ENCODE measurements around the gene PRDM1.

The PRDM1 gene

DNA sequence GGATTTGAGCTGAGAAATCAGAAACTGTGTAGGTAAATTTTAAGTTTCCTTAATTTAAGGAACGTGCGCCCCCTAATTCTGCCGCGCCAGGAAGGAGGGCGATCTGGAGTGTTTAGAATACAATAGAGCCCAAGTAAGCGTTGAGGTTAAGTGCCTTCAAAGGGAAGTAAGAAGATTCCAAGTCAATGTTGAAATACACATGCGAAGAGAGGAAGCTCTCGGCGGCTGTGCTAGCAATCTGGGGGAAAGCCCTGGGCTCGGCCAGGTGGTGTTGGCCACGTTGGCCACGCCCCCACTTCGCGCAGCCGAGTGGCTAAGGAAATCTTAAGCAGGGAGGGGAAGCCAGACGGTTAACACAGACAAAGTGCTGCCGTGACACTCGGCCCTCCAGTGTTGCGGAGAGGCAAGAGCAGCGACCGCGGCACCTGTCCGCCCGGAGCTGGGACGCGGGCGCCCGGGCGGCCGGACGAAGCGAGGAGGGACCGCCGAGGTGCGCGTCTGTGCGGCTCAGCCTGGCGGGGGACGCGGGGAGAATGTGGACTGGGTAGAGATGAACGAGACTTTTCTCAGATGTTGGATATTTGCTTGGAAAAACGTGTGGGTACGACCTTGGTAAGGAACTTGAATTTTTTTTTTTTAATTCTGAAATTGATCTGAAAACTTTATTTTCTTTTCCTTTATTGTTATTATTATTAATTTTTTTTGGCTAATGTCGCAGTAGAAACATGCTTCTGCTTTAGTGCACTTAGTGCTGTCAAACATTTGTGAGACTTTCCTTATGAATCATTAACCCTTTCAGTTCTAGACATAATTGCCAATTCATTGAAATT is at the start of gene PRDM1:
Gene PRDM1, plus strand, starts transcription at position 353 of the 830 bp plus-strand sequence. Its CDS starts 218 bp downstream, at position 571.
- DNase-seq = peak; percentile 85

GRCh38 chr6:106037060-106037459 is 49.1 kb upstream of the PRDM1 start:
- DNase-seq = no peak

- DNase-seq = no peak
Observed at GRCh38 chr6:106039897-106040592, 46.1 kb upstream of the PRDM1 start.

- DNase-seq = no peak
Observed at GRCh38 chr6:106044151-106044550, 42.0 kb upstream of the PRDM1 start.

- no peak for DNase-seq
Observed at GRCh38 chr6:106045077-106045476, 41.1 kb upstream of the PRDM1 start.

GRCh38 chr6:106046116-106046853 is 39.9 kb upstream of the PRDM1 start:
- no peak for DNase-seq

DNA sequence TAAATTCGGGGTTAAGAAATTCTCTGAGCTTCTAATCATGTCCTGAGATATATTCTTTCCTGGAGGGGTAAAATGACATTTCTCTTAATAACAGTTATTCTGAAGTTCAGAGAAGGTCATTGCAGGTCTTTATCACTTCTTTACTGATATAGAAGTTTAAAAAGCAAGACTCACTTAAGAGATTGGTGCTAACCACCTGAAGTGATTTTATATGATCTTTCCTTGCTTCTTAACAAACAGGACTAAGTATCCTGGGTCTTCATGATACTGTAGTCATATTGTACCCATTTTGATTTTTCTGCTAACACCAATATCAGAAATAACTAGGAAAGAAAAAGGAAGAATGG is 39.3 kb upstream of the PRDM1 start:
- no peak for DNase-seq

GRCh38 chr6:106048336-106048735 is 37.8 kb upstream of the PRDM1 start:
- DNase-seq = no peak

DNA sequence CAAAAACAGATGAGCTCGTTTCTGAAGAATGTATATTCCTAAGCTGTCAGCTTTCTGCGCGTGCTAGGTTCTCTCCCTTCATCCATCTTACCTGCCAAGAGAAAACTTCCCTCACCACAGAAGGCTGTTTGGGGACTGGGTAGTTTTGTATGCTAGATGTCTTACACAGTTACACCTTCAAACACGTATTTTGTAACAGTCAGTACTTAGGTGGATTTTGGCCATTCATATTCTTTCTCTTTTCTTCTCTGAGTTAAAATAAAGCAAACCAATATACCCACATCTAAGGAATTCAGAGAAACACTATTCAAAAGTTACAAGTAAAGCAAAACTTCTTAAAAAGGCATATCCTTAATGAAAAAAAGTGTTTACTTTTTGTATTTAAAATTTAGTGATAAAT is 35.6 kb upstream of the PRDM1 start:
- DNase-seq = no peak

DNA sequence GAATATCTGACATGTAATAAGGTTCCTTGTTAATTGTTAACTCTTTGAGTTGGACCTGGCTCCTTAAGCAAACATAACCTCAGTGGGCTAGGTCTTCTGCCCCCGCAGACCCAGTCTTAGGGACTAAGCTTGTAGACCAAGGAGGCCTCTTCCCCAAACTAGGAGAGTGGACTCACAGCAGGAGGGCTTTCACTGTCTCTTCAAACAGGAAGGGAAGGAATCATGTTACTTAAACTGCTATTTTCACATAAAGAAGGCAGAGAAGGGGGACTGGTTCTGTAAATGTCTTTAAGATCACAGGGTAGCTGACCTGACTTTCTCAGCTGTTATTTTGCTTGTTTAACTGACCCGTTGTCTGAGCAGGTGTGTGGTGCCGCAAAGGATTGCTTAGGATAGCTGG is 34.9 kb upstream of the PRDM1 start:
- no peak for DNase-seq

- DNase-seq = no peak
Observed at GRCh38 chr6:106053484-106054205, 32.5 kb upstream of the PRDM1 start.

DNA sequence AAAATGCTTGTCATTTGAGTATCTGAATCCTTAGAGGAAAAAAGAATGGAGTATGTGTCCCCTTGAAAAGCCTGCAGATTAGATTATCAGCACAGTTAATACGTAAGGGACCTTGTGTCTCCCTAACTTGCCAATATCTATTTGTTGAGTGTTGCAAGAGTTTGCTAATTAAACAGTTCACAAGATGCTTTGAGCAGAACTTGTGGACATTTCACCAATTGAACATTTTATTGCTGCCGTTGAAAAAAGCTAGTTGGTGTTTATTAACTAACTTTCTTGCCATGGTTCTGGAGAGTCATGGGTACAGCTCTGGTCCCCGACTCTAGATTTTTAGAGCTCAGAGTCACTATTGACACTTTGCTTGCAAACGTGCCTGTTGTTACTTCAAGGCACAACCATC is 30.6 kb upstream of the PRDM1 start:
- no peak for DNase-seq

DNA sequence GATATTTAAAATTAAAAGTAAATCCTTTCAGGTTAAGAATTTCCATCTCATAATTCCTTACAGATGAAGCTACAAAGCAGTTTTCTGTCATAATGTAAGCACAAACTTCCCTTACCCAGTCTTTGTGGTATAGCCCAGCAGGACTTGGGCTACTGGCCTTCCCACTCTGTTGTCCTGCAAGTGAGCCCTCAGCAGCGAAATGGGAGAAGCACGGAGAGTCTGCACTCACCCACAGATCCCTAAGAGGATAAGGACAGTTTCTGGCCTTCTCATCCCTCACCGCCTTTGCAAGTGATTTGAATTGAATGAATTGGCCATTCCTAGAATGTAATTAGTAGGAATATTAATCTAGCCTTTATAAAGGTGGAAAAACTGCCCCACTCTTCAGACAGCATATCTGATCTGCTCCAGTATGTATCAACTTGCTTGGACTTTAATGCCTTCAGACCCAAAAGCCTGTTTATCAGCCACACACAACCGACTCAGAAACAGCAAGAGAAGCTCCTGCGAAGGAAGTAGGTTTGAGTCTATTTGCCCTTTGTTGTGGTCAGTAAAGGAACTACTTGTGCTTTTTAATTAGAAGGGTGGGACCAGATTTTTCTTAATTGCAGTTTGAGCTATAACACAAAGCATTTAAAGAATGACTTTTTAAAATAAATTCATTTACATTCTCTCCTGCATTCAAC is 29.9 kb upstream of the PRDM1 start:
- no peak for DNase-seq

GRCh38 chr6:106056746-106057390 is 29.3 kb upstream of the PRDM1 start:
- DNase-seq = no peak

- no peak for DNase-seq
Observed at GRCh38 chr6:106059331-106059730, 26.8 kb upstream of the PRDM1 start.

DNA sequence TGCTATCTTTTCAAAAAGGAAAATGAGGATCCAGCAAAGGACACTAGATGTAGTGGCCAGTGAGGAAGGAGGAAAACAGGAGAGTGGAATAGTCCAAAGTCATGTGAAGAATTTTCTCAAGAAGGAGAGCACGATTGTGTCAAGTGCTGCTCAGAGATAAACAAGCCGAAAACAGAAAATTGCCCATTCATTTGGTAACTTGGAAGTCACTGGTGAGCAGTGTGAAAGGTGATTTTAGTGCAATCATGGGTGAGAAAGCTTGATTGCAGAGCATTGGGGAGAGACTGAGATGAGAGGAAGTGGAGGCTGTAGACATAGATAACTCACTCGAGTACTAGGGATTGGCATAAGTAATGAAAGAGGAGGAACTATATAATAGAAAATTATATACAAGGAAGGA is 26.0 kb upstream of the PRDM1 start:
- no peak for DNase-seq

GRCh38 chr6:106063448-106063850 is 22.7 kb upstream of the PRDM1 start:
- DNase-seq = no peak

DNA sequence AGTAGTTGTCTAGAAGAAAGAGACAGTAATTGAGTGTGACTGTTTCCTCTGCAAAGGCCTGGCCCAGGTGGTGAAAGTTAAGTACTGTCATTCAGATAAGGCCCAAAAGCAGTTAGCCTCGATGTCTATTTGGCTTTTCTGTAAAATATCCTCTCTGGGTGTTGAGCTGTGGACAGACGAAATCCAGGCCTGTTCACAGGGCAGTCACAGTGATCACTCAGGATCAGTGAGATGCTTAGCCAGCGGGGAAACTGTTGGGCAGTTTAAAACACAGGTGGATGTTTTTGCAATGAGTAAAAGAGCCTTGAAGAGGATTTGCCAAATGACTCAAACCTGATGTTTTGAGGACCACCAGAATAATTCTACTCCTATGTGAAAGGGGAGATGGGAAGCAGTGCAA is 22.0 kb upstream of the PRDM1 start:
- no peak for DNase-seq

GRCh38 chr6:106064756-106065155 is 21.4 kb upstream of the PRDM1 start:
- no peak for DNase-seq

- DNase-seq = no peak
Observed at GRCh38 chr6:106066989-106067388, 19.1 kb upstream of the PRDM1 start.

GRCh38 chr6:106069478-106069877 is 16.7 kb upstream of the PRDM1 start:
- no peak for DNase-seq

DNA sequence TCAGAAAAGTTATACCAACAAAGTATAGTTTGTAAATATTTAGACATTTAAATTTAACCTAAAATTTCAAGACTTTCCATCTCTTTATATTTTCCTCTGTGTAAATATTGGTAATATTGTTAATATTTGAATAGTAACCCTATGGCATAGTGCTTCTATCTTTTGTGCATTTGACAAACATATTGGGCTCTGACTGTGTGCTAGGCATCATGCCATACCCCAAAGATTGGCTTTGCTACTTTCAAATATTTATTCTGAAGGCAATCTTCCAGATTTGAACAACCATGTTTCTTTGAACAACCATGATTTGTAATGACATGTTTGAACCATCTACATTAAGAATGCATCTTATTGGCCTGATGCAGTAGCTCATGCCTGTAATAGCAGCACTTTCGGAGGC is 15.5 kb upstream of the PRDM1 start:
- DNase-seq = no peak

Measured in SIG-M5 (cell line).